GM21381 (cell line): ENCODE measurements around the gene PSTPIP2.

Experiments
- ATAC-seq: cut with Tn5 transposase; IDR thresholded peaks from one replicate; pipeline ENCODE4 v1.9.1; 2021; ENCODE audit warnings: mild to moderate bottlenecking, moderate library complexity; ENCODE audit not compliant: unreplicated experiment

The PSTPIP2 gene

GRCh38 chr18:45940724-45941123 lies 131.3 kb downstream of the PSTPIP2 start:
- ATAC-seq, result no peak

- no peak for ATAC-seq
Observed at GRCh38 chr18:45939236-45939635, 132.8 kb downstream of the PSTPIP2 start.

- peak; percentile 43 for ATAC-seq
Observed at GRCh38 chr18:45938488-45938935, 133.5 kb downstream of the PSTPIP2 start.

GRCh38 chr18:45935591-45936335 lies 136.3 kb downstream of the PSTPIP2 start:
- ATAC-seq, result no peak
